ENCODE data around the gene CEP120. TPM values are rescaled to one million over a fixed set of nuclear protein-coding genes. Genes with fewer than 3 reads are reported as not detected.

Gene CEP120
- total RNA-seq, 4 donors from 2014 or later: 15.9 to 31.5 (median 23.6) TPM

DNA sequence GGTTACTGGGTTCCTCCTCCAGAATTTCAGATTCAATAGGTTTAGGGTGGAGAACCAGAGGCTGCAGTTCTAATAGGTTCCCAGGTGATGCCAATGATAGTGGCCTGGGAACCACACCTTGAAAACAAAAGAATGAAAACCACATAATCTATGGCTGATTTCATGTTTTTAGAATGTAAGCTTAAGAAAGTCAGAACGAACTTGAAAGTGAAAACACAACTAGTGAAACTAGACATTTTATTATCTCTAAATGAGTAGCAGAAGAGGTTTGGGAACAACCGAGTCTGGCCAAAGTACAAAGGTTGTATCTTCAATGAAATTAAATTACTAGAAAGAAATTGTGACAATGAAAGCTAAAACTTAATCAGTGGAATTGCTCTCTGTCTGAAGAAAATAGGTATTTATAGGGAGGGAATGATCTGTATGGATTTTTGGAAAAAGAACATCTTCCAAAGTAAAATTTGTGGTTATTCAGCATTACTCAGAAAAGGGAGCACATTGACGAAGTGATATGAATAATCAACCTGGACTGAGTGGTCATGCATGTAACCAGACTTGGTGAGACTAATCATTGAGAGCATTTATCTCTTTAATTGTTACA, 24.9 kb upstream of the CEP120 start:
- Histone ChIP-seq H3K4me1 (peaks cover 0 to 21% (median 0%) of the 10 kb centered on the region in 4 donors), H3K27ac (no peak overlapping the region), H3K36me3 (no peaks in the 10 kb centered on the region), H3K27me3 (no peaks in the 10 kb centered on the region), H3K9me3 (no peaks in the 10 kb centered on the region), H3K4me3 (no peak overlapping the region)
- DNase-seq (ENCODE audit: low spot score in 2 of 2): no peak
- WGBS, 2 donors: 69 to 83% methylated on average over 3 of the region's 3 CpGs
- TF ChIP-seq EP300 (IDR thresholded peaks at IDR 0.05) (no peak), POLR2A (IDR thresholded peaks at IDR 0.05) (no peak)
- TF ChIP-seq, protein P1, sequence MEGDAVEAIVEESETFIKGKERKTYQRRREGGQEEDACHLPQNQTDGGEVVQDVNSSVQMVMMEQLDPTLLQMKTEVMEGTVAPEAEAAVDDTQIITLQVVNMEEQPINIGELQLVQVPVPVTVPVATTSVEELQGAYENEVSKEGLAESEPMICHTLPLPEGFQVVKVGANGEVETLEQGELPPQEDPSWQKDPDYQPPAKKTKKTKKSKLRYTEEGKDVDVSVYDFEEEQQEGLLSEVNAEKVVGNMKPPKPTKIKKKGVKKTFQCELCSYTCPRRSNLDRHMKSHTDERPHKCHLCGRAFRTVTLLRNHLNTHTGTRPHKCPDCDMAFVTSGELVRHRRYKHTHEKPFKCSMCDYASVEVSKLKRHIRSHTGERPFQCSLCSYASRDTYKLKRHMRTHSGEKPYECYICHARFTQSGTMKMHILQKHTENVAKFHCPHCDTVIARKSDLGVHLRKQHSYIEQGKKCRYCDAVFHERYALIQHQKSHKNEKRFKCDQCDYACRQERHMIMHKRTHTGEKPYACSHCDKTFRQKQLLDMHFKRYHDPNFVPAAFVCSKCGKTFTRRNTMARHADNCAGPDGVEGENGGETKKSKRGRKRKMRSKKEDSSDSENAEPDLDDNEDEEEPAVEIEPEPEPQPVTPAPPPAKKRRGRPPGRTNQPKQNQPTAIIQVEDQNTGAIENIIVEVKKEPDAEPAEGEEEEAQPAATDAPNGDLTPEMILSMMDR (IDR thresholded peaks at IDR 0.05): no peak

DNA sequence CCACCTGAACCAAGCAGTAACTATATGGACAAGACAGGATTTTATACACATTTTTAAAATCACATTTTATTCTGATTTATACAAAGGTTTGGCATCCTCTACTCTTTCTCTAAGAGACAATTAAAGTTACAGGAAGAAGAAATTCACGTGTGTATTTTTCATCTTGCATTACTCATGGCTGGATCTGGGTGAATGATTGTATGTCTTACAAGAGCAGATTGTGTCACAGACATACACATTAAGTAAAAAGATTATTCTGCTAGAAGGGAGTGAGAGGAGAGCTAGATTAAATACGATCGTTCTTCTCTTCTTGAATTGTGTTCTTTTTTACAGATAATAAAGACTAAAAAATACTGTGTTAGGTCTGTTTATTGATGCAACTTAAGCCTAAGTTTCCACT, 20.8 kb upstream of the CEP120 start:
- H3K4me3 ChIP-seq: no peak overlapping the region
- H3K4me1 ChIP-seq: no peaks in the 10 kb centered on the region
- DNase-seq (ENCODE audit: low spot score in 2 of 2): no peak
- 67 to 70% methylated on average over 3 of the region's 3 CpGs for WGBS, 2 donors
- no peaks in the 10 kb centered on the region for H3K36me3 ChIP-seq
- H3K9me3 ChIP-seq: no peaks in the 10 kb centered on the region
- H3K27me3 ChIP-seq: no peaks in the 10 kb centered on the region
- H3K27ac ChIP-seq: no peak overlapping the region
- TF ChIP-seq, protein P1 (IDR thresholded peaks at IDR 0.05): no peak

DNA sequence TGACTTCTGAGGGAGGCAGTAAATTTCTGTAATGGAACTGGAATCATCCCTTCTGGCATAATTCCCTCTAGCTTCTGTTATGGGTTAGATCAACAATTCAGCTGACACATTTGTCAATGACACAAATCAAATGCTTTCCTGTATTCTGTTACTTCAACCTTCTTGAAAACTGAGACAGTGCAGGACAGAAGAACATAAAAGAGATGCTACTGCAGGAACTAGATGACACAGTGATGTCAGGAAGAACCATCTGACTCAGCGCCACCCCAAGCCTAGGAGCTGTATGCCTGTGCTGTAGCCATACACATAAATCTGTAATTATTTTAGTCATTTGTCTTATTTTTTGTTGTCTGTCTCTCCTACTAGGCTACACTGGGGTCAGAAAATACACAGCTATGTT, 18.2 kb upstream of the CEP120 start:
- no peaks in the 10 kb centered on the region for H3K9me3 ChIP-seq
- H3K27ac ChIP-seq: no peak overlapping the region
- H3K4me3 ChIP-seq: no peak overlapping the region
- H3K4me1 ChIP-seq: no peaks in the 10 kb centered on the region
- H3K36me3 ChIP-seq: no peaks in the 10 kb centered on the region
- no peaks in the 10 kb centered on the region for H3K27me3 ChIP-seq
- WGBS, 2 donors: 88 to 100% methylated on average over 1 of the region's 1 CpG
- no peak for TF ChIP-seq POLR2A (IDR thresholded peaks at IDR 0.05)
- TF ChIP-seq, protein P1 (IDR thresholded peaks at IDR 0.05): no peak
- TF ChIP-seq EP300 (IDR thresholded peaks at IDR 0.05): no peak
- no peak for DNase-seq (ENCODE audit: low spot score in 2 of 2)

DNA sequence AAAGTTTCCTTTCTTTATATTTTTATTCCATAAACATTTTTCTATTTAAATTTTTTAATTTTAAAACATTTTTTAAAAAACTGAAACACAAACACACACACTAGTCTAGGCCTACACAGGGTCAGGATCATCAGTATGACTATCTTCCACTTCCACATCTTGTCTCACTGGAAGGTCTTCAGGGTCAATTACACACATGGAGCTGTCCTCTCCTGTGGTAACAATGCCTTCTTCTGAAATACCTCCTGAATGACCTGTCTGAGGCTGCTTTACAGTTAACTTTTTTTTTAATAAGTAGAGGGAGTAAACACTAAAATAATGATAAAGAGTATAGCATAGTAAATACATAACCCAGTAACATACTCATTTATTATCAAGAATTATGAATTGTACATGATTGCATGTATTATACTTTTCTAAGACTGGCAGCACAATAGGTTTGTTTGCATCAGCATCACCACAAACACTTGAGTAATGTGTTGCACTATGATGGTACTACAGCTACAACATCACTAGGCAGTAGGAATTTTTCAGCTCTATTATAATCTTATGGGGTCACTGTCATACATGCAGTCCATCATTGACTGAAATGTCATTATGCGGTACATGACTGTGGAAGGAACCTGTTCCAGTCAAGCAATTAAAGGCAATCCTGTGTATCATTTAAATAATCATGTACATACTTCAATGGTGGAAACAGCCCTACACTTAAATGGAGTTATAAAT, 17.4 kb upstream of the CEP120 start:
- Histone ChIP-seq H3K36me3 (no peaks in the 10 kb centered on the region), H3K9me3 (no peaks in the 10 kb centered on the region), H3K4me3 (no peak overlapping the region), H3K27ac (no peak overlapping the region), H3K27me3 (no peaks in the 10 kb centered on the region), H3K4me1 (no peaks in the 10 kb centered on the region)
- WGBS, 2 donors: 94 to 100% methylated on average over 1 of the region's 1 CpG
- DNase-seq (ENCODE audit: low spot score in 2 of 2): no peak
- no peak for TF ChIP-seq EP300 (IDR thresholded peaks at IDR 0.05)
- TF ChIP-seq, protein P1 (IDR thresholded peaks at IDR 0.05): no peak
- no peak for TF ChIP-seq POLR2A (IDR thresholded peaks at IDR 0.05)

DNA sequence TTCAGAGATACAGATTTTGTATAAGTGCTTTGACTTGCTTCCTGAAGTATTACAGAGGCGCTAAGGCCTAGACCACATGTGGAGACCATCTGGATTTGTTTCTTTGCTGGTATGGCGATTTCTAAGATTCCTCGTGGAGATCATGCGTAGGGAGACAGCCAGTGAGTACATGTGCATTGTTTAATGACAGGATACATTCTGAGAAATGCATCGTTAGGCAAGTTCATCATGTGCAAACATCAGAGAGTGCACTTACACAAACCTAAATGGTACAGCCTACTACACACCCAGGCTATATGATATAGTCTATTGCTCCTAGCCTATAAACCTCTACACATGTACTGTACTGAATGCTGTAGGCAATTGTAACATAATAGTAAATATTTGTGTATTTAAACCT, 16.5 kb upstream of the CEP120 start:
- 84 to 89% methylated on average over 5 of the region's 5 CpGs for WGBS, 2 donors
- DNase-seq (ENCODE audit: low spot score in 2 of 2): no peak
- TF ChIP-seq EP300 (IDR thresholded peaks at IDR 0.05) (no peak), POLR2A (IDR thresholded peaks at IDR 0.05) (no peak)
- TF ChIP-seq, protein P1 (IDR thresholded peaks at IDR 0.05): no peak

More for the DNA sequence above, 16.5 kb upstream of the CEP120 start:
- Histone ChIP-seq H3K4me1 (no peaks in the 10 kb centered on the region), H3K36me3 (no peaks in the 10 kb centered on the region), H3K4me3 (no peak overlapping the region), H3K9me3 (no peaks in the 10 kb centered on the region), H3K27me3 (no peaks in the 10 kb centered on the region), H3K27ac (no peak overlapping the region)
